HepG2 (cell line): ENCODE data around the gene SETD1A. TPM values are rescaled to one million over a fixed set of nuclear protein-coding genes. Genes with fewer than 3 reads are reported as not detected.

ENCODE experiments used
- CREBL2 ChIP-seq: sonication (generic); formaldehyde crosslinking; IDR thresholded peaks from 2 replicates; pipeline ENCODE4 v1.8.1; 2023; ENCODE audit warnings: missing genetic modification reagents, mild to moderate bottlenecking, borderline replicate concordance
- EEA1 ChIP-seq: sonication (generic); formaldehyde crosslinking; IDR thresholded peaks from 2 replicates; pipeline ENCODE4 v1.5.1; 2020; ENCODE audit warnings: mild to moderate bottlenecking, missing genetic modification reagents, borderline replicate concordance
- FOXP1 ChIP-seq, 2 experiments: fragments of 450-650 bp in 1 of 2; IDR thresholded peaks; 2 replicates each; pipeline ENCODE4 v1.6.1; 2017 to 2018; ENCODE audit warnings: antibody characterized with exemption in 1 of 2
- HCFC1 ChIP-seq: fragments of 150-350 bp; IDR thresholded peaks from 2 replicates; pipeline ENCODE4 v1.6.1; 2014; ENCODE audit warnings: low read depth, low read length
- NONO ChIP-seq, 2 experiments: fragments of 450-650 bp in 1 of 2; sonication (generic) in 1 of 2; formaldehyde crosslinking in 1 of 2; IDR thresholded peaks in 1 of 2; conservative IDR thresholded peaks in 1 of 2; 2 replicates each; pipeline versions ENCODE4 v1.6.1 to v1.8.0; 2017 to 2022; ENCODE audit warnings: mild to moderate bottlenecking in 1 of 2, missing genetic modification reagents in 1 of 2, moderate library complexity in 1 of 2
- NR2C2 ChIP-seq: sonication (generic); formaldehyde crosslinking; IDR thresholded peaks from 2 replicates; pipeline ENCODE4 v1.4.0; 2020; ENCODE audit warnings: missing genetic modification reagents, mild to moderate bottlenecking, moderate library complexity, borderline replicate concordance
- RXRB ChIP-seq: IDR thresholded peaks from 2 replicates; pipeline ENCODE4 v1.6.1; 2016; ENCODE audit warnings: borderline replicate concordance, missing genetic modification reagents, missing compliant biosample characterization
- SMC3 ChIP-seq: IDR thresholded peaks from 2 replicates; pipeline ENCODE4 v1.6.1; 2011; ENCODE audit warnings: low read length, improper control_type of control experiment
- SP4 ChIP-seq: sonication (generic); formaldehyde crosslinking; IDR thresholded peaks from 2 replicates; pipeline ENCODE4 v1.8.1; 2023; ENCODE audit warnings: mild to moderate bottlenecking, missing genetic modification reagents
- SRSF1 ChIP-seq: fragments of 200-400 bp; formaldehyde crosslinking; optimal IDR thresholded peaks from 2 replicates; pipeline ENCODE3; 2017; ENCODE audit warnings: mild to moderate bottlenecking, low read depth, low read length, moderate library complexity
- TBP ChIP-seq: sonication (generic); formaldehyde crosslinking; IDR thresholded peaks from 2 replicates; pipeline ENCODE4 v1.5.0; 2020; ENCODE audit warnings: missing genetic modification reagents
- TCF12 ChIP-seq, 2 experiments: fragments of 450-650 bp in 1 of 2; sonication (generic) in 1 of 2; formaldehyde crosslinking in 1 of 2; IDR thresholded peaks; 2 replicates each; pipeline versions ENCODE4 v1.6.1 to v1.8.0; 2017 to 2022; ENCODE audit warnings: antibody characterized with exemption in 1 of 2, mild to moderate bottlenecking in 1 of 2, missing genetic modification reagents in 1 of 2, moderate library complexity in 1 of 2
- ZNF276 ChIP-seq: sonication (generic); formaldehyde crosslinking; IDR thresholded peaks from 2 replicates; pipeline ENCODE4 v1.4.0; 2020; ENCODE audit warnings: mild to moderate bottlenecking, low read depth, missing genetic modification reagents
- ZNF333 ChIP-seq: sonication (generic); formaldehyde crosslinking; IDR thresholded peaks from 2 replicates; pipeline ENCODE4 v1.4.0; 2020; ENCODE audit warnings: mild to moderate bottlenecking, missing genetic modification reagents, borderline replicate concordance
- polyA plus RNA-seq, 8 experiments: library from polyadenylated mRNA; depleted of rRNA in 3 of 8; stranded (reverse) in 7 of 8; unstranded in 1 of 8; fragments of >200 nt; fragmentation: Illumina TruSeq in 4 of 8; extraction: Trizol in 4 of 8; gene quantifications; 2 replicates each; pipeline versions ENCODE4 v1.2.1 to v1.2.3, GENCODE V29; 2011 to 2016; ENCODE audit warnings: low read depth in 4 of 8, missing spikeins in 1 of 8, mixed read lengths in 1 of 8; ENCODE audit not compliant: insufficient read depth in 1 of 8
- total RNA-seq, 5 experiments: library from RNA; depleted of rRNA; stranded (reverse); fragments of >200 nt; fragmentation: Illumina TruSeq; extraction: Trizol; gene quantifications; 2 replicates each; pipeline ENCODE4 v1.2.3, GENCODE V29; 2016; ENCODE audit warnings: low read depth in 1 of 5
- TF ChIP-seq, protein P1 (sequence below): sonication (generic); formaldehyde crosslinking; IDR thresholded peaks from 2 replicates; pipeline ENCODE4 v1.4.0; 2020; ENCODE audit warnings: mild to moderate bottlenecking, missing genetic modification reagents
- TF ChIP-seq, protein P2 (sequence below): sonication (generic); formaldehyde crosslinking; IDR thresholded peaks from 2 replicates; pipeline ENCODE4 v1.4.0; 2020; ENCODE audit warnings: missing genetic modification reagents

Gene SETD1A
- total and polyA plus RNA-seq, 2 of the 13 experiments (the other 11 are each of a cell fraction or from before 2014, with no cell fraction given) = 3.8 to 5.6 TPM

DNA sequence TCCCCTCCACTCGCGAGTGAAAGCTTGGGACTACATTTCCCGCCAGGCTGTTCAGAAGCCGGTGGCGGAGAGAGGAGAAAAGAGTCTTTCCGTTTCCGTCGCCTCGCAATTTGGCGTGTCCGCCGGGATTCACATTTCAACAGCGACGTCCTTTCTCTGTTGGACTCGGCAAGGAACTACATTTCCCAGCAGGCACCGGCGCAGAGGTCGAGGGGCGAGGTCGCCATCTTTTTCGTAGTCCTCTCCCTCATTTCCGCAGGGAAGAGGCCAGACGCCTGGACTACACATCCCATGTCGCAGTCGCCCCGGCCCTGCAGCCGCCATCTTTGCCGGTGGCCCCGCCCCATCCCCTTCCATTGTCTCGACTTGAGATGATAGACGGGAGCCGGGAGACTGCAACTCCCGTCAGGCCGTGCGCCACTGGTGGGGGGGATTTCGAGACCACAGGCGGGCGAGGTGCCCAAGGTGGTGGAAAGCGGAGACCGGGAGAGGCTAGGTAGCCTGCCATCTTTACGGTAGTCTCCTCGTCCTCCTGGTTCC lies 35.1 kb upstream of the SETD1A start (continued):
- no peak for TF ChIP-seq ZNF276 (CRISPR knock-in tag)
- TF ChIP-seq CREBL2 (CRISPR knock-in tag) = no peak
- TF ChIP-seq SRSF1 = no peak
- 0 out of 2 replicates have a peak, but pooled peaks have one; percentile 54 for TF ChIP-seq TBP
- peak; percentile 48; the same call in 1 of the 2 replicates for TF ChIP-seq RXRB (CRISPR knock-in tag)
- peak; percentile 89 for TF ChIP-seq SP4
- 0 out of 2 replicates have a peak, but pooled peaks have one; percentile 62 for TF ChIP-seq ZNF333
- no peak for TF ChIP-seq NONO (IDR thresholded peaks at IDR 0.05)
- peak; percentile 79 for TF ChIP-seq NONO (CRISPR knock-in tag; conservative IDR thresholded peaks at IDR 0.05)
- peak; percentile 98 for TF ChIP-seq HCFC1
- no peak for TF ChIP-seq FOXP1 (IDR thresholded peaks at IDR 0.05)
- no peak for TF ChIP-seq FOXP1 (CRISPR knock-in tag; IDR thresholded peaks at IDR 0.05)
- TF ChIP-seq EEA1 (CRISPR knock-in tag) = no peak; the same call in 1 of the 2 replicates
- TF ChIP-seq, protein P1, sequence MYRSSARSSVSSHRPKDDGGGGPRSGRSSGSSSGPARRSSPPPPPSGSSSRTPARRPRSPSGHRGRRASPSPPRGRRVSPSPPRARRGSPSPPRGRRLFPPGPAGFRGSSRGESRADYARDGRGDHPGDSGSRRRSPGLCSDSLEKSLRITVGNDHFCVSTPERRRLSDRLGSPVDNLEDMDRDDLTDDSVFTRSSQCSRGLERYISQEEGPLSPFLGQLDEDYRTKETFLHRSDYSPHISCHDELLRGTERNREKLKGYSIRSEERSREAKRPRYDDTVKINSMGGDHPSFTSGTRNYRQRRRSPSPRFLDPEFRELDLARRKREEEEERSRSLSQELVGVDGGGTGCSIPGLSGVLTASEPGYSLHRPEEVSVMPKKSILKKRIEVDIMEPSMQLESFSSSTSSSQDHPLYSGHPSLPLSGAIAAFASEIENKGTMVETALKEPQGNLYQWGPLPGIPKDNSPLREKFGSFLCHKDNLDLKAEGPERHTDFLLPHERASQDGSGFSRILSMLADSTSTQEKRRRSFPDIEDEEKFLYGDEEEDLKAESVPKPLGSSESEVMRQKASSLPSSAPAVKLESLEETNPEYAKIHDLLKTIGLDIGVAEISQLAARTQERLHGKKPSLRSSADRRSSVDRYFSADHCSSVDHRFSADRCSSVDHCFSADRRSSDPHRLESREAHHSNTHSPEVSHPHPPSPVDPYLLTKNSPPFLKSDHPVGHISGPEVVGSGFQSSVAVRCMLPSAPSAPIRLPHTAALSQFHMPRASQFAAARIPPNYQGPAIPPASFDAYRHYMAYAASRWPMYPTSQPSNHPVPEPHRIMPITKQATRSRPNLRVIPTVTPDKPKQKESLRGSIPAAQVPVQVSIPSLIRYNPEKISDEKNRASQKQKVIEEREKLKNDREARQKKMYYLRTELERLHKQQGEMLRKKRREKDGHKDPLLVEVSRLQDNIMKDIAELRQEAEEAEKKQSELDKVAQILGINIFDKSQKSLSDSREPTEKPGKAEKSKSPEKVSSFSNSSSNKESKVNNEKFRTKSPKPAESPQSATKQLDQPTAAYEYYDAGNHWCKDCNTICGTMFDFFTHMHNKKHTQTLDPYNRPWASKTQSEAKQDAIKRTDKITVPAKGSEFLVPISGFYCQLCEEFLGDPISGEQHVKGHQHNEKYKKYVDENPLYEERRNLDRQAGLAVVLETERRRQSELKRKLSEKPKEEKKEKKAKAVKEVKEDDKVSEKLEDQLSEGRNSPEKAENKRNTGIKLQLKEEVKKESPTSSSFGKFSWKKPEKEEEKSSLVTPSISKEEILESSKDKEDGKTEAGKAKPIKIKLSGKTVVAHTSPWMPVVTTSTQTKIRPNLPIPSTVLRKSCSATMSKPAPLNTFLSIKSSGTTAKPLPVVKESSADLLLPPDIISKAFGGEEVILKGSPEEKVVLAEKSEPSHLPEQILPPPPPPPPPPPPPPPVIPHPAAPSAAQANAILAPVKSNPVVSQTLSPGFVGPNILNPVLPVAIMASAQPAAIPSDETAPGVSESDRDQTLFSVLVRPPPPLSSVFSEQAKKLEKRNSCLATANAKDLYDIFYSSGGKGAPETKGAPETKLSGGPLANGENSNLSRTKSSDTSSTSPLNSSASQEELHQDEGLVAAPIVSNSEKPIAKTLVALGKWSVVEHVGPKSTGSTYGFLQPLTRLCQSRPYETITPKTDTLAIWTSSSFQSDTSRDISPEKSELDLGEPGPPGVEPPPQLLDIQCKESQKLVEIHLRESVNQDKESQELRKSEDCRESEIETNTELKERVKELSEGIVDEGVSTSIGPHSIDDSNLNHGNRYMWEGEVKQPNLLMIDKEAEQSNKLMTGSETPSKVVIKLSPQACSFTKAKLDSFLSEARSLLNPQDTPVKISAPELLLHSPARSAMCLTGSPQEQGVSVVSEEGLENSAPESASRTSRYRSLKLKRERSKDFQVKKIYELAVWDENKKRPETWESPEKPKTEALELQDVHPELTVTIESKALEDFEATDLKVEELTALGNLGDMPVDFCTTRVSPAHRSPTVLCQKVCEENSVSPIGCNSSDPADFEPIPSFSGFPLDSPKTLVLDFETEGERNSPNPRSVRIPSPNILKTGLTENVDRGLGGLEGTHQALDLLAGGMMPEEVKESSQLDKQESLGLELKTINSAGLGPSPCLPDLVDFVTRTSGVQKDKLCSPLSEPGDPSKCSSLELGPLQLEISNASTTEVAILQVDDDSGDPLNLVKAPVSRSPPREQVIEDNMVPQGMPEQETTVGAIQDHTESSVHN (CRISPR knock-in tag) = no peak
- TF ChIP-seq NR2C2 (CRISPR knock-in tag) = peak; percentile 99
- TF ChIP-seq, protein P2, sequence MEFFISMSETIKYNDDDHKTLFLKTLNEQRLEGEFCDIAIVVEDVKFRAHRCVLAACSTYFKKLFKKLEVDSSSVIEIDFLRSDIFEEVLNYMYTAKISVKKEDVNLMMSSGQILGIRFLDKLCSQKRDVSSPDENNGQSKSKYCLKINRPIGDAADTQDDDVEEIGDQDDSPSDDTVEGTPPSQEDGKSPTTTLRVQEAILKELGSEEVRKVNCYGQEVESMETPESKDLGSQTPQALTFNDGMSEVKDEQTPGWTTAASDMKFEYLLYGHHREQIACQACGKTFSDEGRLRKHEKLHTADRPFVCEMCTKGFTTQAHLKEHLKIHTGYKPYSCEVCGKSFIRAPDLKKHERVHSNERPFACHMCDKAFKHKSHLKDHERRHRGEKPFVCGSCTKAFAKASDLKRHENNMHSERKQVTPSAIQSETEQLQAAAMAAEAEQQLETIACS = 0 out of 2 replicates have a peak, but pooled peaks have one; percentile 60
- no peak for TF ChIP-seq SMC3
- no peak for TF ChIP-seq TCF12 (IDR thresholded peaks at IDR 0.05)
- peak; percentile 57; the same call in 1 of the 2 replicates for TF ChIP-seq TCF12 (CRISPR knock-in tag; IDR thresholded peaks at IDR 0.05)
